GM18951 (cell line): ENCODE data around the gene ABCB11.
A peak's percentile ranks its signal among the peaks of the same experiment; 100 is the strongest.
"Not testable (repeated sequence)": the region's sequence is repeated elsewhere in the genome, so short reads cannot be mapped to it uniquely, and the experiment has no call there.

ENCODE experiments used
- POLR2A ChIP-seq: IDR thresholded peaks from 4 replicates; pipeline ENCODE4 v1.6.1; 2011; ENCODE audit warnings: mild to moderate bottlenecking; ENCODE audit not compliant: insufficient read length, insufficient read depth; ENCODE audit errors: extremely low read depth
- in situ Hi-C: fragments of 300-500 bp; cut with MboI; formaldehyde crosslinking; loops from one replicate; pipeline ENCODE4 v1.12.0; 2022; ENCODE audit warnings: low sequenced_read_pairs, mixed read lengths, inconsistent platforms; ENCODE audit not compliant: unreplicated experiment

Gene ABCB11

DNA sequence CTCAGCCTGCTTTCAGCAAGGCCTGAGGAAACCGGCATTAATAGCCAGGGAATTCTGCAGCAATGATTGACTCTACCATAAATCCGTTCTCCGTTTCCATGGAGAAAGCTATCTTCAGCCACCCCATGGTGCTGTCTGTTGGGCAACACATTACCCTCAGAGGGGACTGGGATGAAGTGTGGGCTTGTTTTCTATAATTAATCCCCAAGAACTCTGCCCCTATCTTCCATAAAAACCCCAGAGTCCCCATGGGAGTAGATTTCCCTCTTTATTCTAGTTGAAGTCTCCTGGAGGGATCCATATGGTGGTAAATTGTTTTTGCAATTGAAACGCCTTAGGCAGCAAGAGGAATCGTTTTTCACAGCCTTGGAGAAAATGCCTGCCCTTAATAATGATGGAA is 120.8 kb downstream of the ABCB11 start:
- TF ChIP-seq POLR2A = no peak
- in situ Hi-C loops = loop anchor here (10.0 kb wide), 1 partner anchor 566 kb away; no protein-coding TSS in a partner anchor

- no peak for TF ChIP-seq POLR2A
- in situ Hi-C loops = no loop called here
Observed at GRCh38 chr2:168907940-168908662, 123.0 kb downstream of the ABCB11 start.

GRCh38 chr2:168904358-168904757 is 126.8 kb downstream of the ABCB11 start:
- in situ Hi-C loops = no loop called here
- no peak for TF ChIP-seq POLR2A

DNA sequence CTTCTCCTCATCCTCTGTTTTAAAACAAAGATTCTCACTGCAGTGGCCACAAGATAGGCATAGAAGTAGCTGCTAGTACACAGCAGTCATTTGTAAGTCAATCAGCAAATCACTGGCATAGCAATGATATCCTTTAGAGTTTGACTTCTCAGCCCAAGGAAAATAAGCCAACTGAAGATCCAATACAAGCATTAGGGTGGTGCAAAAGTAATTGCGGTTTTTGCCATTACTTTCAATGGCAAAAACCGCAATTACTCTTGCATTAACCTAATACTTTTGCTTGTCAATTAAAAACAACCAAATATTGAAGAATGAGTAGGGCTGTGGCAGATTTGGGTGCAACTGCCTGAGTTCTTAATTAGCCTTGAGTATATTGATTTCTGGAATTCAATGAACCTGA is 127.2 kb downstream of the ABCB11 start:
- TF ChIP-seq POLR2A = no peak
- in situ Hi-C loops = no loop called here

DNA sequence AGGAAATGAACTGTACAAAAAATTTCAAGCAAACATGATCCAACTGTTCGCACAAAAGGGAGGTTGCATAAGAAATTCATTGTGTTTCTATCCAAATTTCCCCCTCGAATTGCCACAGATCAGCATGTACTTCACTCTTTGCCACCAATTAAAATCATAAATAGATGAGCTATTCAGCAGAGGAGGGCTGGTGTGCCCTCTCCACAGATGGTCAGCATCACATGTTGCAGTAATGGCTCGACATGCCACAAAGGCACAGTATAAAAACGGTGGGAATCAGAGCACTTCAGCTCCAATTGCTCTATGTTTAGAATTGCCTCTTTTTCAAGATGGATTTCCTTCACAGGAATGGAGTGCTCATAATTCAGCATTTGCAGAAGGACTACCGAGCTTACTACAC is 130.1 kb downstream of the ABCB11 start, which contains the start of gene G6PC2:
TSS of gene G6PC2 (plus strand) at position 289 of the 400 bp plus-strand sequence. CDS start at position 330, 41 bp downstream.
- no peak for TF ChIP-seq POLR2A
- in situ Hi-C loops = no loop called here

DNA sequence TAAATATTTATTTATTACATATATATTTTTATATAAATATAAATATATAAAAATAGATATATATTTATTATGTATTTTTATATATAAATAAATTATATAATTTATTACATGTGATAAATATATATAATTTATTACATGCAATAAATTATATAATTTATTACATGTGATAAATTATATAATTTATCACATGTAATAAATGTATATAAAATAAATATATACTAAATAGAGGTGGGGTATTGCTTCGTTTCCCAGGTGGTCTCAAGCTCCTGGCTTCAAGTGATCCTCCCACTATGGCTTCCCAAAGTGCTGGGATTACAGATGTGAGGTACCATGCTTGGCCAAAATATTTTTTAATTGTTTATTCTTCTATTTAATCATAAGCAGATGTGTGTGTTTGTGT is 133.7 kb downstream of the ABCB11 start:
- in situ Hi-C loops = no loop called here
- TF ChIP-seq POLR2A = no peak

- in situ Hi-C loops = no loop called here
- TF ChIP-seq POLR2A = no peak
Observed at GRCh38 chr2:168896783-168897182, 134.3 kb downstream of the ABCB11 start.

DNA sequence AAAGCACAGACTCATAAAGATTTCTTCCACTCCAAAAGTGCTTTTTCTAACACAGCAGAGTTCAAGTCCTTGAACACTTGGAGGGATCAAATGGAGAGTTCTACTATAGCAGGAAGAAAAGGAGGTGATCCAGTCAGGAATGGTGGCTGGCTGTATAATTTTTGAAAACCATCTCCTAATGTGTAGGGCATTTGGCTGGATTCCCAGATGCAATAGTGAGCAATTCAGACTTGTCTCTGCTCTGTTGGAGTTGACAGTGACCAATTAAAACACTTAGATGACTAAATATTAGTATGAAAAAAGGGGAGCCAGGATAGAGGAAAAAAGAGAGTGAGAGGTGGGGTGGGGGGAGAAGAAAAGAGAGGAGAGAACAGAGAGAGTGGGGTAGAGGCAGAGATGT is 135.4 kb downstream of the ABCB11 start:
- TF ChIP-seq POLR2A = no peak
- in situ Hi-C loops = no loop called here

GRCh38 chr2:168894720-168895119 is 136.4 kb downstream of the ABCB11 start:
- no peak for TF ChIP-seq POLR2A
- in situ Hi-C loops = no loop called here

GRCh38 chr2:168894101-168894500 is 137.0 kb downstream of the ABCB11 start:
- in situ Hi-C loops = no loop called here
- TF ChIP-seq POLR2A = no peak

GRCh38 chr2:168892327-168892726 is 138.8 kb downstream of the ABCB11 start:
- TF ChIP-seq POLR2A = no peak
- in situ Hi-C loops = no loop called here

GRCh38 chr2:168890006-168890782 is 140.9 kb downstream of the ABCB11 start, which contains the start of gene SPC25:
TSS of gene SPC25 (minus strand) at chr2:168890430. CDS start at chr2:168889519, 911 bp downstream.
- TF ChIP-seq POLR2A = peak; percentile 68
- in situ Hi-C loops = no loop called here

- TF ChIP-seq POLR2A = no peak
- in situ Hi-C loops = no loop called here
Observed at GRCh38 chr2:168889635-168890005, 141.5 kb downstream of the ABCB11 start.

GRCh38 chr2:168884975-168885374 is 146.1 kb downstream of the ABCB11 start:
- in situ Hi-C loops = no loop called here
- TF ChIP-seq POLR2A = no peak

DNA sequence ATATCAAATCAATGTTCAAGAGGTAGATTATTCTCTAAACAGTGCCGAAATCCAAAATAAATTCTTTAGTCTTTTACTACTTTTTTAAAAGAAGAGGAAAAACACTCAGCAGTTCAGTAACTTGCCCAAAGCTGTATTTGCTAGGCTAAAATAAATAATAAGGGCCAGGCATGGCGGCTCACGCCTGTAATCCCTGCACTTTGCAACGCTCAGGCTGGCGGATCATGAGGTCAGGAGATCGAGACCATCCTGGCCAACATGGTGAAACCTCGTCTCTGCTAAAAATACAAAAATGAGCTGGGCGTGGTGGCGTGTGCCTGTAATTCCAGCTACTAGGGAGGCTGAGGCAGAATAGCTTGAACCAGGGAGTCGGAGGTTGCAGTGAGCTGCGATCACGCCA is 149.0 kb downstream of the ABCB11 start:
- in situ Hi-C loops = not testable (repeated sequence)
